ENCODE results near the gene ICE2.

- TF ChIP-seq FOXM1 (IDR thresholded peaks at IDR 0.05; ENCODE audit: borderline replicate concordance, low read depth), result no peak
- TF ChIP-seq ZBTB7A (IDR thresholded peaks at IDR 0.05; ENCODE audit: low read depth), result no peak
- no peak for TF ChIP-seq REST (IDR thresholded peaks at IDR 0.05; ENCODE audit: low read depth)
- TF ChIP-seq CREB1 (IDR thresholded peaks at IDR 0.05; ENCODE audit: low read depth), result no peak
- no peak for TF ChIP-seq TAF1 (IDR thresholded peaks at IDR 0.05; ENCODE audit: low read depth)
- no peak for TF ChIP-seq CEBPB (IDR thresholded peaks at IDR 0.05)
- no peak for TF ChIP-seq TEAD4 (IDR thresholded peaks at IDR 0.05)
- no peak for TF ChIP-seq MAX (IDR thresholded peaks at IDR 0.05)
- no peak for TF ChIP-seq EGR1 (IDR thresholded peaks at IDR 0.05)
- no peak for TF ChIP-seq EP300 (IDR thresholded peaks at IDR 0.05; ENCODE audit: borderline replicate concordance)
- no peak for TF ChIP-seq TCF12 (IDR thresholded peaks at IDR 0.05; ENCODE audit: low read depth)
- no peak for TF ChIP-seq NFIC (IDR thresholded peaks at IDR 0.05)
- no peak for TF ChIP-seq YY1 (IDR thresholded peaks at IDR 0.05; ENCODE audit: low read depth)
- TF ChIP-seq RAD21 (IDR thresholded peaks at IDR 0.05; ENCODE audit: low read depth), result no peak
Observed at GRCh38 chr15:60458721-60459120, 20.2 kb downstream of the ICE2 start.

All from Ishikawa (cell line).